Activated T-cell treated with anti-CD3 and anti-CD28 coated beads, Interleukin-2, amount 50 U/mL, for 48 hours (primary cell): ENCODE measurements around the gene TMEM240.
"Not testable (repeated sequence)": the region's sequence is repeated elsewhere in the genome, so short reads cannot be mapped to it uniquely, and the experiment has no call there.

Experiments used
- DNase-seq, 2 experiments: peaks; one replicate each; pipeline ENCODE4 v3.0.0-alpha.2; 2020

The TMEM240 gene

DNA sequence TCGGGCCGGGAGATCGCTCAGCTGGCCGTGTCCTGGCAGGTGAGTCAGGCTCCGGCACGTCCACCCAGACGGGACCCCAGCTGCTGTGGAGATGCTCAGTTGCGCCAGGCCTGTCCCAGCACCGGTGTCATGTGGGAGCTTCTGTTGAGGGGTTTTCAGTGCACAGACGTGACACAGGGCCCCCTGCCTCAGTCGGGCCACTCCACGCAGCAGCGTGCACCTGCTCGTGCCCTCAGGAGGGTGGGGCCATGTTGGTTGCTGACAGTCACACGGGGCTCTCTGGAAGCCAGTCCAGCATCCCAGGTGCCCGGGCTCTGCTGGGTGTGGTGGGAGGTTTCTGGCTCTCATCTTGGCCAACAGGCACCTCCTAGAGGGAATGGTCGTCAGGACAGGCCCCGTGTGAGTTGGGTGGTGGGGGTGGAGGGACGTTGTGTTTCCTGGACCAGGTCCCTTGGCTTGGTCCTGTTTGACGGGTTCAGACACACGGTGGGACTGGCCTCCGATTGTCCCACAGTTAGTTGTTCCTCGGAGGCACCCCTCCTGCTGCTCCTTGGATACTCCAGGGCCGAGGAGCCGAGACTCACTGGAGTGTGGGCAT is 49.7 kb downstream of the TMEM240 start:
- no peak for DNase-seq

DNA sequence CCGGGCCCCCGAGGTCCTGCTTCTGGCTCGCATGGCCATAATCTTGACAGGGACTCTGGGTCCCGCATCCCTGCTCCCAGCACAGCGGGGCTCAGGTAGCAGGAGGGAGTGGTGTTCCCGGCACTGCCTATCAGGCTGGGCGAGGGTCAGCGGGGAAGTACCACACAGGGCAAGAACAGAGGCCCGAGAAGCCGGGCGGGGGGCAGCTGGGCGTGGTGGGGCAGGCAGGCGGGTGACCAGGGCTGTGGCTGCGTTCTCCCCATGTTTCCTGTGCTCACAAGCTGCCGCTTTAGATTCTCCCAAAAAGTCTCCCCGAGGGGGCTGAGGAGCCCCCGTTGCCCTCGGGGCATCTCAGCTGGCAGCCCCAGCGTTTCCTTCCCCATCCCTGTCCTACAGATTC is 50.6 kb downstream of the TMEM240 start:
- DNase-seq = no peak

DNA sequence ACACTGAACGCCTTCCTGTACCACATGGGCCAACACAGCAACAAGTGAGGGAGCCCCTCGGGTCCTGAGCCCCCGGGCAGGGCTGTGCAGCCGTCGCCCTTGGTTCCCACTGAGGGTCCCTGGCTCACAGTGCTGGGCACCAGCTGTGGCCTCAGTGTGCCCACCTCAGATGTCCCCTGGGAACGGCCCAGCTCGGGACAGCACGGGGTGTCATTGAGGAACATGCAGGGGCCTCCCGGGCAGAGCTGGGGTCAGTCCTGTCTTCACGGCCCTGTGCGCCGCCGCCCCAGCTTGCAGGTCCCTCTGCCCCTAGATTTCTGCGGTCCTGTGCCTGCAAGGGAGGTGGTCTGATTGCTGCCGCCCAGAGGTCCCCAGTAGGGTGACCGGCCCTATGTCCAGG is 51.2 kb downstream of the TMEM240 start:
- no peak for DNase-seq

DNA sequence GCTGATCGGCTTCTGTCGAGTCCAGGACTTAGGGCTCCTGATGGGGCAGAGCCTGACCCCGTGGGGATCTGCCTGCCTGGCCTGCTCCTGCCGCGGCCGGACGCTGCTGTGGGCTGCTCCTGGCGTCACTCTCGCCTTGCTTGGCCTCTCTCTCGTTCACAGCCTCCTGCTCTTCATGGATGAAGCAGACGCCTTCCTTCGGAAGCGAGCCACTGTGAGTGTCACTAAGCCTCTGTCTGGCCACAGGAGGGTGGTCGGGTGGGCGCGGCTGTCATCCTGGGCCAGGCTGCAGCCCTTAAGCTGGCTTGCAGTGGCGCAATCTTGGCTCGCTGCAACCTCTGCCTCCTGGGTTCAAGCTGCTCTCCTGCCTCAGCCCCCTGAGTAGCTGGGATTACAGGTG is 52.7 kb downstream of the TMEM240 start:
- DNase-seq = no peak

DNA sequence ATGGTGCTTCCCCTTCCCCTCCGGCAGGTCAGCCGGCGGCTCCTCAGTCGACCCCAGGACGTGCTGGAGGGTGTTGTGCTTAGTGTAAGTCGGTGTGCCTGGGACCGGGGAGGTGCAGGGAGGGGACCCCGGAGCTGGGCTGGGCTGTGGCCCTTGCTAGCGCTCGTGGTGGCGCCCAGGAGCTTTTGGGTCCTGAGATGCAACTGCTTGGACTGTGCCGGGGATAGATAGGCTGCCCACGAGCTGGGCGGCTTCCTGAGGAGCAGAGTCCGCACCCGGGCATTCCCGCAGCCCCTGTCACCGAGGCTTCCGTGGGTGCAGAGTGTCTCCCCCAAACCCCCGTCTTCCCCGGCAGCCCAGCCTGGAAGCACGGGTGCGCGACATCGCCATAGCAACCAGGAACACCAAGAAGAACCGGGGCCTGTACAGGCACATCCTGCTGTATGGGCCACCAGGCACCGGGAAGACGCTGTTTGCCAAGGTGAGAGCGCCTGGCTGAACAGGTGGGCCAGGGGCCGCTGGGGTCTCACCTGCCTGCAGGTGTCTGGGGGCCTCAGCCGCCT is 54.6 kb downstream of the TMEM240 start:
- not testable (repeated sequence) for DNase-seq

DNA sequence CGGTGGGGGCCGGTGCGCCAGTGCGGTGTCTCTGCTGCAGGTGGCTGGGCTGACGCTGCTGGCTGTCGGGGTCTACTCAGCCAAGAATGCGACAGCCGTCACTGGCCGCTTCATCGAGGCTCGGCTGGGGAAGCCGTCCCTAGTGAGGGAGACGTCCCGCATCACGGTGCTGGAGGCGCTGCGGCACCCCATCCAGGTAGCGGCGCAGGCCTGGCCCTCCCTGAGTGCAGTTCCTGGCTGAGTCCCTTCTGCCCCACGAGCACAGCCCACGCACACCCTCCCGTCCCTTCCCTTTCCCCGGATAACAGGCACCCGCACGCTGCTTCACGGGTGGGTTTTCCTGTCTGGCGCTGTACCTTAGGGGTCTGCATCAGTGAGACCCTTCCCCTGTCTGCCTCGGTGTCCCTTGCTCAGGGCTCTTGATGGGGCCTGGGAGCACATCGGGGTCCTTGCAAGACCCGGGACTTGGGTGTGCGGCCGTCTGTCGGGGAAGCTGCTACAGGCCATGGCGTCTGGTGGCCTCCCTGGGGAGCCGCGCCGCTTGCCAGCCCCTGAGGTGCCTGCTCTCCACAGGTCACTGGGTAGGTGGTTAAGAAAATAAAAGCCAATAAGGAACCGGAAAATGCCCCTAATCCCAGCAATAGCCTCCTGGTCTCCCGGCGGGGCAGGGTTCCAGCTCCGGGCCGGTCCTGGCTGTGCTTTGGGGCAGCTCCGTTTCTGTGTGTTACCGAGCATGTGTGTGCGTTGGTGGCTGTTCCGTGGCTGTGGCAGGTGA is 55.3 kb downstream of the TMEM240 start:
- not testable (repeated sequence) for DNase-seq
